Smooth muscle cell (in vitro differentiated cells): Measurements from ENCODE around the gene PSTPIP2. TPM values are rescaled to one million over a fixed set of nuclear protein-coding genes. Genes with fewer than 3 reads are reported as not detected.

ENCODE experiments used
- DNase-seq: peaks from one replicate; lab custom pipeline; 2025; ENCODE audit not compliant: unreplicated experiment; lab: John Stamatoyannopoulos, UW
- H2AFZ ChIP-seq: fragments of 200-600 bp; sonication (generic); 2 replicates; pipeline ENCODE4 v1.6.0; 2016; ENCODE audit warnings: antibody characterized with exemption, low read depth, mild to moderate bottlenecking
- H3F3A ChIP-seq: fragments of 200-600 bp; sonication (generic); 2 replicates; pipeline ENCODE4 v1.6.0; 2017; ENCODE audit warnings: antibody characterized with exemption, low read depth
- H3K27ac ChIP-seq: fragments of 200-600 bp; sonication (generic); 2 replicates; pipeline ENCODE4 v1.5.1; 2016; ENCODE audit warnings: low read depth, mild to moderate bottlenecking
- H3K27me3 ChIP-seq: fragments of 200-600 bp; sonication (generic); 2 replicates; pipeline ENCODE4 v1.6.1; 2016; ENCODE audit warnings: low read depth, mild to moderate bottlenecking
- H3K36me3 ChIP-seq: fragments of 200-600 bp; sonication (generic); 2 replicates; pipeline ENCODE4 v1.5.1; 2016; ENCODE audit warnings: low read depth
- H3K4me1 ChIP-seq: fragments of 200-600 bp; sonication (generic); 2 replicates; pipeline ENCODE4 v1.5.1; 2016; ENCODE audit warnings: low read depth
- H3K4me2 ChIP-seq: fragments of 200-600 bp; sonication (generic); 2 replicates; pipeline ENCODE4 v1.6.0; 2016; ENCODE audit warnings: mild to moderate bottlenecking
- H3K4me3 ChIP-seq: fragments of 200-600 bp; sonication (generic); 2 replicates; pipeline ENCODE4 v1.5.1; 2016; ENCODE audit warnings: mild to moderate bottlenecking
- H3K79me2 ChIP-seq: fragments of 200-600 bp; sonication (generic); 2 replicates; pipeline ENCODE4 v1.6.0; 2016; ENCODE audit warnings: low read depth, mild to moderate bottlenecking
- H3K9ac ChIP-seq: fragments of 200-600 bp; sonication (generic); 2 replicates; pipeline ENCODE4 v1.6.0; 2016; ENCODE audit warnings: low read depth
- H3K9me3 ChIP-seq: fragments of 200-600 bp; sonication (generic); replicated peaks from 2 replicates; pipeline ENCODE4 v1.5.1; 2016; ENCODE audit warnings: low read depth
- H4K20me1 ChIP-seq: fragments of 200-600 bp; sonication (generic); 2 replicates; pipeline ENCODE4 v1.6.0; 2016; ENCODE audit warnings: low read depth
- CTCF ChIP-seq: fragments of 200-600 bp; sonication (generic); IDR thresholded peaks from 2 replicates; pipeline ENCODE4 v1.5.1; 2017; ENCODE audit warnings: borderline replicate concordance, mild to moderate bottlenecking, antibody characterized with exemption; ENCODE audit not compliant: insufficient read depth, poor library complexity, severe bottlenecking
- WGBS: methylation state at CpG from one replicate; pipeline ENCODE4 v1.1.7; 2016; ENCODE audit warnings: low lambda C conversion rate; 5-methylcytosine and 5-hydroxymethylcytosine counted together
- polyA plus RNA-seq: library from polyadenylated mRNA; unstranded; fragments of >200 nt; fragmentation: Nextera tagmentation; extraction: Ambion mirVana; gene quantifications from 2 replicates; pipeline ENCODE4 v1.2.1, GENCODE V29; 2016
- total RNA-seq: library from RNA; depleted of rRNA; stranded (reverse); fragments of >200 nt; gene quantifications from 2 replicates; pipeline ENCODE4 v1.2.3, GENCODE V29; 2014

Gene PSTPIP2
- total and polyA plus RNA-seq, 2 experiments from 2014 or later: 6.5 to 14.0 TPM

DNA sequence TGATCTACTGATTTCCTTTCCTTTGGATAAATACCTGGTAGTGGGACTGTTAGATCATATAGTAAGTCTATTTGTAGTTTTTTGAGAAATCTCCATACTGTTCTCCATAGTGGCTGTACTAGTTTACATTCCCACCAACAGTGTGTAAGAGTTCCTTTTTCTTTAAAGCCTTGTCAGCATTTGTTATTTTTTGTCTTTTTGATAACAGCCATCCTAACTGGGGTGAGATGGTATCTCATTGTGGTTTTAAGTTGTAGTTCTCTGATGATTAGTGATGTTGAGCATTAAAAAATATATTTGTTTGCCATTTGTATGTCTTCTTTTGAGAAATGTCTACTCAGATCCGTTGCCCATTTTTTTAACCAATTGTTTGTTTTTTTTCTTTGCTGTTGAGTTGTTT lies 71.0 kb downstream of the PSTPIP2 start:
- no peaks in the 10 kb centered on the region for H3F3A ChIP-seq
- no peak overlapping the region for H3K27ac ChIP-seq
- H3K36me3 ChIP-seq: no peaks in the 10 kb centered on the region
- TF ChIP-seq CTCF: no peak
- no peaks in the 10 kb centered on the region for H4K20me1 ChIP-seq
- H3K4me2 ChIP-seq: no peak overlapping the region
- H3K4me3 ChIP-seq: no peak overlapping the region
- H2AFZ ChIP-seq: no peak overlapping the region
- H3K9me3 ChIP-seq: peaks cover 4% of the 10 kb centered on the region
- WGBS: 87% methylated on average over 1 of the region's 1 CpG
- H3K4me1 ChIP-seq: no peaks in the 10 kb centered on the region
- H3K79me2 ChIP-seq: no peaks in the 10 kb centered on the region
- DNase-seq: no peak
- no peaks in the 10 kb centered on the region for H3K27me3 ChIP-seq
- no peak overlapping the region for H3K9ac ChIP-seq

DNA sequence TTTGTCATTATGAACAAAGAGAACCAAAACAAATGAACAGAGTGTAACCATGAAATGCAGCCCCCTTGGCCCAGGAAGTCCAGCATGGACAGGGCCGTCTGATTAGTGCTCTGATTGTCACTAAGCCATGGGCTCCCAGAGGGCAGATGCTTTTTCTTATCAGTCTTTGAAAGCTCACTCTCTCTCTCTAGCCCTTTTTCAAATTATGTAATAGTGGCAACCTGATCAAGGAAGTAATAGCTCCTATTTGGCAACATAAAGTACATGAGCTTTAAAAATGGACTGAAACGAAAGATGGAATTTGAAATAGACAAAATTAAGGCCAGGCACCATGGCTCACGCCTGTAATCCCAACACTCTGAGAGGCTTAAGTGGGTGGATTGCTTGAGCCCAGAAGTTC lies 72.5 kb downstream of the PSTPIP2 start:
- Histone ChIP-seq H3K9ac (no peak overlapping the region), H4K20me1 (no peaks in the 10 kb centered on the region), H3K4me2 (no peak overlapping the region), H3K27ac (no peak overlapping the region), H3K4me1 (no peaks in the 10 kb centered on the region), H3F3A (no peaks in the 10 kb centered on the region), H3K9me3 (peaks cover 4% of the 10 kb centered on the region), H3K27me3 (no peaks in the 10 kb centered on the region), H3K4me3 (no peak overlapping the region), H2AFZ (no peak overlapping the region), H3K36me3 (no peaks in the 10 kb centered on the region), H3K79me2 (no peaks in the 10 kb centered on the region)
- TF ChIP-seq CTCF: no peak
- no peak for DNase-seq
- WGBS: 87% methylated on average over 3 of the region's 3 CpGs

- TF ChIP-seq CTCF: no peak
- WGBS: 77% methylated on average over 3 of the region's 3 CpGs
- H3K36me3 ChIP-seq: no peaks in the 10 kb centered on the region
These were observed 73.8 kb downstream of the PSTPIP2 start for GRCh38 chr18:45998244-45998643.

DNA sequence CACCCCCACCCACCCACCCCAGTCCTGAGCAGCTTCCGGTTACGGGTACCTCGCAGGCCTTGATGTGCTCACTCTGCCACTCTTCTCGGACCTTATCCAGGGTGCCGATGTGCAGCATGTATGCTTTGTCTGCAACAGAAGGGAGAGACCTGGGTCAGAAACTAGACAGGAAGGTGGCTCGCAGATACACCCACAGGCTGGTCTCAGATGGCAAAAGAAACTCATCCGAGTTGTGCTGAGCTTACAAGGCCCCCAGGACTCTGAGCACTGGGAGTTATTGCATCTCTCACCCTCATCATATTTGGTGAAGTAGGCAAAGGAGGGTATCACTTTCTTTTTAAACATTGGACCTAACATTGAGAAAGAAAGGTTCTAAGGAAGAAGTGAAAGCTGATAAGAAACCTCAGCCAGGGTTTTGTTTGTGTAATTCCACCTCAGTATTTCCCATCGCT lies 74.3 kb downstream of the PSTPIP2 start:
- no peak for TF ChIP-seq CTCF
- Histone ChIP-seq H3K27me3 (no peaks in the 10 kb centered on the region), H3K4me2 (no peak overlapping the region), H3K36me3 (no peaks in the 10 kb centered on the region), H3K79me2 (no peaks in the 10 kb centered on the region), H3K27ac (no peak overlapping the region), H3K4me1 (no peaks in the 10 kb centered on the region), H2AFZ (no peak overlapping the region), H4K20me1 (no peaks in the 10 kb centered on the region), H3K9me3 (peaks cover 4% of the 10 kb centered on the region), H3K4me3 (no peak overlapping the region), H3F3A (no peaks in the 10 kb centered on the region), H3K9ac (no peak overlapping the region)
- WGBS: 93% methylated on average over 7 of the region's 8 CpGs
- no peak for DNase-seq

More at GRCh38 chr18:45998244-45998643, 73.8 kb downstream of the PSTPIP2 start:
- Histone ChIP-seq H3K4me1 (no peaks in the 10 kb centered on the region), H3K27ac (no peak overlapping the region), H3K9me3 (peaks cover 4% of the 10 kb centered on the region), H3K27me3 (no peaks in the 10 kb centered on the region), H3K4me2 (no peak overlapping the region), H3K9ac (no peak overlapping the region), H3K79me2 (no peaks in the 10 kb centered on the region), H3K4me3 (no peak overlapping the region), H3F3A (no peaks in the 10 kb centered on the region), H2AFZ (no peak overlapping the region), H4K20me1 (no peaks in the 10 kb centered on the region)
- no peak for DNase-seq
